Measurements from ENCODE around the gene TANC1. TPM values are rescaled to one million over a fixed set of nuclear protein-coding genes. Genes with fewer than 3 reads are reported as not detected.
"Not testable (repeated sequence)": the region's sequence is repeated elsewhere in the genome, so short reads cannot be mapped to it uniquely, and the experiment has no call there.

The TANC1 gene
- total and polyA plus RNA-seq, 5 donors = 22.8 to 75.8 (median 46.5) TPM

GRCh38 chr2:159089543-159089942 lies 121.1 kb downstream of the TANC1 start:
- peaks cover 44% of the 10 kb centered on the region for H3K4me1 ChIP-seq (ENCODE audit: control insufficient read depth, insufficient read depth, low read length)
- intact Hi-C loops (cut with DNase I) = no loop called here
- peak overlapping the region; percentile 60 for H3K27ac ChIP-seq (ENCODE audit: low read length)
- ATAC-seq (peak; percentile 34 to 70), DNase-seq (peak; percentile 17 to 68 (median 66))
- H3K9me3 ChIP-seq (ENCODE audit: control insufficient read depth, low read length) = no peaks in the 10 kb centered on the region
- WGBS = 51% methylated on average over 3 of the region's 3 CpGs
- no peaks in the 10 kb centered on the region for H3K27me3 ChIP-seq (ENCODE audit: control insufficient read depth, insufficient read depth)
- no peak overlapping the region for H3K4me3 ChIP-seq (ENCODE audit: low read length)

GRCh38 chr2:159090514-159091201 lies 122.2 kb downstream of the TANC1 start:
- peak in 2 of 3 donors; percentile 51 to 67 for DNase-seq
- ATAC-seq = peak; percentile 27 to 57
- no peaks in the 10 kb centered on the region for H3K27me3 ChIP-seq (ENCODE audit: control insufficient read depth, insufficient read depth)
- H3K4me3 ChIP-seq (ENCODE audit: low read length) = no peak overlapping the region
- H3K4me1 ChIP-seq (ENCODE audit: control insufficient read depth, insufficient read depth, low read length) = peaks cover 42% of the 10 kb centered on the region
- intact Hi-C loops (cut with DNase I) = loop anchor here in 1 of 4 donors (10.0 kb wide), 1 partner anchor 116 kb away; no protein-coding TSS in a partner anchor
- 31% methylated on average over 11 of the region's 11 CpGs for WGBS
- no peaks in the 10 kb centered on the region for H3K9me3 ChIP-seq (ENCODE audit: control insufficient read depth, low read length)
- peak overlapping the region; percentile 96 for H3K27ac ChIP-seq (ENCODE audit: low read length)

- Histone ChIP-seq H3K4me3 (ENCODE audit: low read length) (no peak overlapping the region), H3K4me1 (ENCODE audit: control insufficient read depth, insufficient read depth, low read length) (peaks cover 36% of the 10 kb centered on the region), H3K27ac (ENCODE audit: low read length) (peak overlapping the region; percentile 96), H3K9me3 (ENCODE audit: control insufficient read depth, low read length) (no peaks in the 10 kb centered on the region), H3K27me3 (ENCODE audit: control insufficient read depth, insufficient read depth) (no peaks in the 10 kb centered on the region)
- ATAC-seq (peak in 1 of 2 donors; percentile 46), DNase-seq (no peak)
- WGBS = 16% methylated on average over 2 of the region's 2 CpGs
- intact Hi-C loops (cut with DNase I) = loop anchor here in 1 of 4 donors (10.0 kb wide), 1 partner anchor 117 kb away; no protein-coding TSS in a partner anchor
These were observed 122.9 kb downstream of the TANC1 start for GRCh38 chr2:159091381-159091780.

- intact Hi-C loops (cut with DNase I) = loop anchor here in 1 of 4 donors (10.0 kb wide), 1 partner anchor 117 kb away; no protein-coding TSS in a partner anchor
- ATAC-seq (no peak), DNase-seq (no peak)
- 18% methylated on average over 4 of the region's 4 CpGs for WGBS
- Histone ChIP-seq H3K9me3 (ENCODE audit: control insufficient read depth, low read length) (no peaks in the 10 kb centered on the region), H3K4me3 (ENCODE audit: low read length) (no peak overlapping the region), H3K27ac (ENCODE audit: low read length) (peak overlapping the region; percentile 47), H3K4me1 (ENCODE audit: control insufficient read depth, insufficient read depth, low read length) (peaks cover 35% of the 10 kb centered on the region), H3K27me3 (ENCODE audit: control insufficient read depth, insufficient read depth) (no peaks in the 10 kb centered on the region)
These were observed 123.5 kb downstream of the TANC1 start for GRCh38 chr2:159091976-159092375.

GRCh38 chr2:159093497-159093896 lies 125.1 kb downstream of the TANC1 start:
- intact Hi-C loops (cut with DNase I) = loop anchor here in 1 of 4 donors (10.0 kb wide), 1 partner anchor 119 kb away; no protein-coding TSS in a partner anchor
- H3K4me3 ChIP-seq (ENCODE audit: low read length) = no peak overlapping the region
- peak overlapping the region; percentile 70 for H3K27ac ChIP-seq (ENCODE audit: low read length)

GRCh38 chr2:159094173-159094737 lies 125.8 kb downstream of the TANC1 start:
- no peak overlapping the region for H3K4me3 ChIP-seq (ENCODE audit: low read length)
- intact Hi-C loops (cut with DNase I) = loop anchor here in 1 of 4 donors (10.0 kb wide), 1 partner anchor 119 kb away; no protein-coding TSS in a partner anchor
- peak overlapping the region; percentile 53 for H3K27ac ChIP-seq (ENCODE audit: low read length)
- H3K27me3 ChIP-seq (ENCODE audit: control insufficient read depth, insufficient read depth) = no peaks in the 10 kb centered on the region
- peak; percentile 67 to 88 (median 84) for DNase-seq
- H3K9me3 ChIP-seq (ENCODE audit: control insufficient read depth, low read length) = no peaks in the 10 kb centered on the region
- ATAC-seq = peak; percentile 56 to 61
- 40% methylated on average over 10 of the region's 10 CpGs for WGBS
- H3K4me1 ChIP-seq (ENCODE audit: control insufficient read depth, insufficient read depth, low read length) = peaks cover 34% of the 10 kb centered on the region

More at GRCh38 chr2:159093497-159093896, 125.1 kb downstream of the TANC1 start:
- H3K4me1 ChIP-seq (ENCODE audit: control insufficient read depth, insufficient read depth, low read length) = peaks cover 38% of the 10 kb centered on the region
- WGBS = 10% methylated on average over 2 of the region's 2 CpGs
- ATAC-seq (no peak), DNase-seq (no peak)
- H3K27me3 ChIP-seq (ENCODE audit: control insufficient read depth, insufficient read depth) = no peaks in the 10 kb centered on the region
- H3K9me3 ChIP-seq (ENCODE audit: control insufficient read depth, low read length) = no peaks in the 10 kb centered on the region

GRCh38 chr2:159095813-159096212 lies 127.4 kb downstream of the TANC1 start:
- 76% methylated on average over 1 of the region's 1 CpG for WGBS
- Histone ChIP-seq H3K27ac (ENCODE audit: low read length) (no peak overlapping the region), H3K9me3 (ENCODE audit: control insufficient read depth, low read length) (no peaks in the 10 kb centered on the region), H3K27me3 (ENCODE audit: control insufficient read depth, insufficient read depth) (no peaks in the 10 kb centered on the region), H3K4me3 (ENCODE audit: low read length) (no peak overlapping the region), H3K4me1 (ENCODE audit: control insufficient read depth, insufficient read depth, low read length) (peaks cover 22% of the 10 kb centered on the region)
- DNase-seq = no peak
- no peak for ATAC-seq
- intact Hi-C loops (cut with DNase I) = loop anchor here in 2 of 4 donors (5.0 to 10.0 kb wide), 2 partner anchors 121 to 129 kb away; partner anchors contain the start of gene TANC1 (in 1 of the 2)

GRCh38 chr2:159096302-159096855 lies 127.9 kb downstream of the TANC1 start:
- ATAC-seq; H3K9me3 ChIP-seq (ENCODE audit: control insufficient read depth, low read length); H3K27me3 ChIP-seq (ENCODE audit: control insufficient read depth, insufficient read depth); DNase-seq; H3K27ac ChIP-seq (ENCODE audit: low read length); H3K4me3 ChIP-seq (ENCODE audit: low read length): not testable (repeated sequence)
- intact Hi-C loops (cut with DNase I) = loop anchor here in 2 of 4 donors (5.0 to 10.0 kb wide), 2 partner anchors 122 to 129 kb away; partner anchors contain the start of gene TANC1 (in 1 of the 2)
- WGBS = 90% methylated on average over 8 of the region's 8 CpGs
- H3K4me1 ChIP-seq (ENCODE audit: control insufficient read depth, insufficient read depth, low read length) = peaks cover 20% of the 10 kb centered on the region

GRCh38 chr2:159096901-159097300 lies 128.5 kb downstream of the TANC1 start:
- peak overlapping the region; percentile 18 for H3K27ac ChIP-seq (ENCODE audit: low read length)
- no peaks in the 10 kb centered on the region for H3K27me3 ChIP-seq (ENCODE audit: control insufficient read depth, insufficient read depth)
- intact Hi-C loops (cut with DNase I) = loop anchor here in 2 of 4 donors (5.0 to 10.0 kb wide), 2 partner anchors 122 to 130 kb away; partner anchors contain the start of gene TANC1 (in 1 of the 2)
- H3K4me3 ChIP-seq (ENCODE audit: low read length) = no peak overlapping the region
- DNase-seq = no peak
- peaks cover 20% of the 10 kb centered on the region for H3K4me1 ChIP-seq (ENCODE audit: control insufficient read depth, insufficient read depth, low read length)
- 90% methylated on average over 1 of the region's 1 CpG for WGBS
- no peaks in the 10 kb centered on the region for H3K9me3 ChIP-seq (ENCODE audit: control insufficient read depth, low read length)
- peak in 1 of 2 donors; percentile 25 for ATAC-seq

- H3K27ac ChIP-seq (ENCODE audit: low read length) = no peak overlapping the region
- intact Hi-C loops (cut with DNase I) = loop anchor here in 2 of 4 donors (5.0 to 10.0 kb wide), 2 partner anchors 124 to 131 kb away; partner anchors contain the start of gene TANC1 (in 1 of the 2)
- H3K27me3 ChIP-seq (ENCODE audit: control insufficient read depth, insufficient read depth) = no peaks in the 10 kb centered on the region
- H3K9me3 ChIP-seq (ENCODE audit: control insufficient read depth, low read length) = no peaks in the 10 kb centered on the region
- DNase-seq (no peak), ATAC-seq (no peak)
- H3K4me3 ChIP-seq (ENCODE audit: low read length) = no peak overlapping the region
- 71% methylated on average over 3 of the region's 3 CpGs for WGBS
- H3K4me1 ChIP-seq (ENCODE audit: control insufficient read depth, insufficient read depth, low read length) = peaks cover 16% of the 10 kb centered on the region
These were observed 129.9 kb downstream of the TANC1 start for GRCh38 chr2:159098361-159098760.
